DMS79 (cell line): ENCODE results near the gene SLC9B1.
"Not testable (repeated sequence)": the region's sequence is repeated elsewhere in the genome, so short reads cannot be mapped to it uniquely, and the experiment has no call there.

ENCODE experiments used
- DNase-seq: peaks from one replicate; lab custom pipeline; 2025; lab: John Stamatoyannopoulos, UW

The SLC9B1 gene

DNA sequence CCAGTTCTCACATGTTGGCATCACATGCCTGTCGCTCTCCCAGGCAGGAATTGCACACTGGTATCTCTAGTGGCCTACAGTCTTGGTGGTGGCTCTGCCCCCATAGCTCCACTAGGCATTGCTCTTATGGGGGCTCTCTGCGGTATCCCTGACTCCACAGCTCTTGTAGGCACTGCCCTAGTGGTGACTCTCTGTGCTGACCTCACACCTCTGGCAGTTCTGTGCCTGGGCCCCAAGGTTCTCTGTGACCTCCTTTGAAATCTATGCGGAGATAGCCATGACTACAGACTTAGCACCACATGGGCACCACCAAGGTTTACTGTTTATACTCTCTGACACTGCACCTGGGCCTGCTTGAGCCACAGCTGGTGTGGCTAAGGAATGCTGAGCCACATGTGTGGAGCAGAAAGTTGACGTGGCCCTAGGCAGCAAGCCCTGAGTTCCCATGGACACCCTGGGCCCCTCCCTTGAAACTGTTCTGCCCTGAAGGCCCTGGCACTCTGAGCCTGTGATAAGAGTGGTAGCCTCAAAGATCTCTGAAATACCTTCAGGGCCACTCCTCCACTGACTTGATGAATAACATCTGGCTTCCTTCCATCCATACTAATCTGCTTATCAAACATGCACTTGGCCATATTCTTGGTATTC is 8.0 kb downstream of the SLC9B1 start:
- DNase-seq: no peak

DNA sequence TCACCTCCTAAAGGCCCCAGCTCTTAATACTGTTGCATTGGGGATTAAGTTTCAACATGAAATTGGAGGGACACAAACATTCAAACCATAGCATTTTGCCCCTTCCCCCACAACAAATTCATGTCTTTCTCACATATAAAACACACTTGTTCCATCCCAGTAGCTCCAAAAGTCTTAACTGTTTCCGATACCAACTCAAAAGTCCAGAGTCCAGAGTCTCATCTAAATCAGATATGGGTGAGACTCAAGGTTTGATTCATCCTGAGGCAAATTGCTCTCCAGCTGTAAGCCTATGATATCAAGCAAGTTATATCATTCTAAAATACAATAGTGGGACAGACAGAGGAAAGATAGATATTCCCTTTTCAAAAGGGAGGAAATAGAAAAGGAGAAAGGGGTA is 8.7 kb downstream of the SLC9B1 start:
- no peak for DNase-seq

DNA sequence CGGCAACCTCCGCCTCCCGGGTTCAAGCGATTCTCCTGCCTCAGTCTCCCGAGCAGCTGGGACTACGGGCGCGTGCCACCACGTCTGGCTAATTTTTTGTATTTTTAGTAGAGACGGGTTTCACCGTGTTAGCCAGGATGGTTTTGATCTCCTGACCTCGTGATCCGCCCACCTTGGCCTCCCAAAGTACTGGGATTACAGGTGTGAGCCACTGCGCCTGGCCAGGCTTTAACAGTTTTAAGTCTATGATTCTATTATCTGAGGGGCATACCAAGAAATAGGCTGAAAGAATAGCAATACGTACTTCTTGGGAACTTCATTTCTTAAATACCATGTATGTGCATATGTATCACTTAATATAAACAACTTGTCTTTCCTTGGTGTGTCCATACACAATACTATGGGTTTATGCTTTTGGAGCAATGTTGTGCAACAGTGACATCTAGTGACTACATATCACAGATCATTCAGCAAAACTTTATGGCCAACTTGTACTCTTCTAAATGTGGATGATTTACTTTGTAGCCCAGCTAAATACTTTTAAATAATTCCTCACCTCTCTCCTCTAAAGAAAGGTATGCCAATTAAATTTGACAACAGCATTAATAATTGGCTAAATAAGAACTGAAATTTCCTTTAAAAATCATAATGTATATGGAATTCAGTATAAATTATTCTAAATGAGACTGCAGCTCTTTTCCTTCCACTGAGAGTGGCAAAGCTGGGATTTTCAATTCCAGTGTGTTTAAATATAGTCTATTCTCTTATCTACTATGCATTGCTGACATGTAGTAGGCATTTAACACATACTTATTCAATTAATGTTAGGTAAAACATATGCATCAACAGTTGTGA is 10.4 kb downstream of the SLC9B1 start:
- peak; percentile 1 for DNase-seq

DNA sequence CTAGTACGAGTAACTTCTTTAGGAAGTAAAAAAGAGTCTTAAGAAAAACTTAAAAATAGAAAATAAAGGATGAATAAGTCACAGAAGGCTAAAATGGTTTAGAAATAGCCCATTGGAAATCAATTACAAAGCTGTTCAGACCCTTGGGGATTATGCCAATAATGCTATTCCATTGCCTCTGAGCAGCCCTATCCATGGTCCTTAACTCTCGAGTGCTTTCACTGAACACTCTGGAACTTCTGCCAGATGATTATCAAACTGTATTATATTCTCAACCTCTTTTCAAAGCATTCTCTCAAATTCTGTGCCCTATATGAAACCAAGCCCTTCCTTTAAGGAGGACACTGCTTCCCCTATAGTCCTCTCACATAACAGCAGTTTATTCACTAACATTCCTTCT is 17.0 kb downstream of the SLC9B1 start:
- no peak for DNase-seq

DNA sequence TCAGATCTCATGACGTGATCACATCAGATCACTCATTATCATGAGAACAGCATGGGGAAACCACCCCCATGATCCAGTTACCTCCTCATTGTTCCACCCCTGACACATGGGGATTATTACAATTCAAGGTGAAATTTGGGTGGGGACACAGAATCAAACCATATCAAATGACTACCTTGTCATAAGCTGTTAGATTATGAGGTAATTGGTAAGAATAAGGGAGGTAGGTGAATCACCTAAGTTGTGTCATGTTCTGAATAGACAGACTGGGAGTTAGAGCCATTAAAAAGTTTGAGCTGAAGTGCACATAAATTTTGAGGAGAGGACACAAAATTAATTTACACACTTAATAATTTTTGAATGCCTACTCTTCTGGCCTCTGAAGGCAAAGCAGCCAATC is 24.7 kb downstream of the SLC9B1 start:
- no peak for DNase-seq

DNA sequence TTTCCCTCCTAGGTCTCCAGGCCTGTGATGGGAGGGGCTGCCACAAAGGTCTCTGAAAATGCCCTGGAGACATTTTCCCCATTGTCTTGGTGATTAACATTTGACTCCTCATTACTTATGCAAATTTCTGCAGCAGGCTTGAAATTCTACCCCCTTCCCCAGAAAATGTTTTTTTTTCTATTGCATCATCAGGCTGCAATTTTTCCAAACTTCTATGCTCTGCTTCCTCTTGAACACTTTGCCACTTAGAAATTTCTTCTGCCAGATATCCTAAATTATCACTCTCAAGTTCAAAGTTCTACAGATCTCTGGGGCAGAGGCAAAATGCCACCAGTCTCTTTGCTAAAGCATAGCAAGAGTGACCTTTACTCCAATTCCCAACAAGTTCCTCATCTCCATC is 25.5 kb downstream of the SLC9B1 start:
- DNase-seq: not testable (repeated sequence)

DNA sequence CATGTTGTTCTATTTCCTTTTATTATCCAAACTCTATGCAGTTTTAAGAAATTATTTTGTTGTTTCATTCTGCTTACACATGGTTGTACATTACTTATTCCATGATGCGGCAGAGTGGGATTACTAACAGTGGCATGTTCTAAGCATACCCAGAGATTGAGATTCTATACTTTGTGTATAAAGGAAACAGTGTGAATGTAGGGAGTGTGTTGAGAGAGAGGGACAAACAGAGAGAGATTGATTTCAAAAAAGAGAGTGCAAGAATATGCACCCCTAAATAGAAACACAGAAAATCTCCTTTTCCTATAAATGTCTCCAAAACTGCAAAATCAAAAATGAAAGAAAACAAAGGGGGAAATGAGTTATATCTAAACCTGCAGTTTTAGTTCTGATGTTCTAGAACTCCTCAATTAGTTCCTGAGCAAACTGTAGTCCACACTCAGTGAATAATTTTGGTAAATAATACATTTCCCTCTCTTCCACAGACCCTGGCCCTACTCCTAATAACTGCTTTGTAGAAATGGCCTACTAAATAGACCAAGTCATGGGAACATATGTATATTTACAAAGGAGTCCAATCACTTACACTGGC is 31.0 kb downstream of the SLC9B1 start:
- no peak for DNase-seq

DNA sequence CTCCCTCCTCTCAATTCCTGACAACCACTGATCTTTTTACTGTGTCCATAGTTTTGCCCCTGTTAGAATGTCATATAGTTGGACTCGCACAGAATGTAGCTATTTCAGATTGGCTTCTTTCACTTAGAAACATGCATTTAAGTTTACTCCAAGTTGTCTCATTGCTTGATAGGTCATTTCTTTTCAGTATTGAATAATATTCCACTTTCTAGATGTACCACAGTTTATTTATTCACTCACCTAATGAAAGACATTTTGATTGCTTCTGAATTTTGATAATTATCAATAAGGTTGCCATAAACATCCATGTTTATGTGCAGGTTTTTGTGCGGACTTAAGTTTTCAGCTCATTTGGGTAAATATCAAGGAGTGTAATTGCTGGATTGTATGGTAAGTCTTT is 38.5 kb downstream of the SLC9B1 start:
- DNase-seq: no peak

DNA sequence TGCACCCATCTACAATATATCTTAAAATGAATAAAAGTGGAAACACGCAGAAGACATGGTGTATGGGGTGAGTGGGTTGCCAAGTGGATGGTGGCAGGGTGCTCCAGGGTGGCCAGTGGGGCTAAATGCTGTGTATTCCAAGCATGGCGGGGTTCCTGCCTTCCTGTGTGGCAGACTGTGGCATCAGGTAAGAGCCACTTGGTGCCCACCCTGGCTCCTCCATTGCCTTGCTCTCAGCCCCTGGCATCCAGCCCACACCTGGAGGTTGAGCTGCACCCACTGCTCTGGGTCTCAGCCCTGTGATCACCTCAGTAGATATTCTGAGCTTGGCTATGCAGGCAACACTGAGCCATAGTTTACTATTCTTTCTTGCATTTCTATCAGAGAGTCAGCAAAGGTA is 57.7 kb downstream of the SLC9B1 start:
- DNase-seq: not testable (repeated sequence)

DNA sequence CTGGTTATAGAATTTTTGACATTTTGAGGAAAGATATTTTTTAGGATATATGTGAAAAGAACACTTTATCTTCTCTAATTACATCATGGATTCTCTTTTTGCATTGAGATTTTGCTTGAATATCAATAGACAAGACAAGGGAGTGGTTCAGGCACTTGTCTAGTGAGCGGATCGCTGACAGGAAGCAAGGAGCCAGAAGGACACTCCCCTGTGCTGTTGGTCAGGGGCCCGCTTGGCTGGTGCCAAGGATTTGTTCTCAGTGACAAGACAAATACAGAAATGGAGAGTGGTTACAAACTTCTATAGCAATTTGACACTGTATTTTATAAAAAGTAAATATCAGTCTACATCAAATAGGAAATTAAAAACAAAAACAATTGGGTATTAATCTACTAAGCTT is 60.0 kb downstream of the SLC9B1 start:
- DNase-seq: no peak

DNA sequence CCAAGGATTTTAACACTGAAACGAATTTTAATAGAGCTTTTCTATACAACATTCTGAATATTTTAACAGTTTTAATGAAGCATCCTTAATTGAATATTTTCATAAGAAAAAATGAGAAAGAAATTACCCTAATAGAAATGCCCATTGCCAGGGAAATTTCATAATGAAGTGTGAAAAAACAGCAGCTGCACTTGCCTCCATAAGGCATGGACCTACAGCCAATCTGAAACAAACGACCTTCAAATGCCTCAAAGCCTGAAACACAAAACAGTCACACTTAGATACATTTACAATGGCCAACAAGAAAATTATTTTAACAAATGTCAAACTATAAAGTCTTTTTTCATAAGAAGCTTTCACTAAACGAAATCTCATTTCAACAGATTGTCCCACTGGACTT is 74.4 kb downstream of the SLC9B1 start:
- DNase-seq: no peak

DNA sequence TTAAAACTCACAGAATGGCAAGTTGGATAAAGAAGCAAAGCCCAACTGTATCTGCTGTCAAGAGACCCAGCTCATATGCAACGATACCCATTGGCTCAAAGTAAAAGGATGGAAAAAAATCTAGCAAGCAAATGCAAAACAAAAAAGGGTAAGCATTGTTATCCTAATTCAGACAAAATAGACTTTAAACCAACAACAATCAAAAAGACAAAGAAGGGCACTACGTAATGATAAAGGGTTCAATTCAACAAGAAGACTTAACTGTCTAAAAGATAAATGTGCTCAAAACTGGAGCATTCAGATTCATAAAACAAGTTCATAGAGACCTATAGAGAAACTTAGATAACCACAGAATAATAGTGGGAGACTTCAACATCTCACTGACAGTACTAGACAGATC is 81.4 kb downstream of the SLC9B1 start:
- DNase-seq: not testable (repeated sequence)

DNA sequence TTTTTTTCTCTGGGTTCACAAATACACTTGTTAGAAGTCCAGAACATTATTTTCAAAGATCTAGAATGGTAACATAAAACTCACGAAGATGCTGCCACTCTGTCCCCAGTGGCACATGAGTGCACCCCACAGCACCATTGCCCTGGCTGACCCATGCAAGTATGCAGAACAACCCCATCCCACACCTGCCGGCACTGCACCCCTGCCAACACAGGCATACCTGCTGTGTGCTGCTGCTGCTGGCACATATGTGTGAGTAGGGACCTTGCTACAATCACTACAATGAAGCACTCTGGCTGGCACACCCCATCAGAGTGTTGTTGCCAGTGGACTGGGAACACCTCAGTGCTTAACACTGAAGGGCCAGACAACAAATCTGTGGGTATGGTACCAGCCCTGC is 83.8 kb downstream of the SLC9B1 start:
- no peak for DNase-seq

DNA sequence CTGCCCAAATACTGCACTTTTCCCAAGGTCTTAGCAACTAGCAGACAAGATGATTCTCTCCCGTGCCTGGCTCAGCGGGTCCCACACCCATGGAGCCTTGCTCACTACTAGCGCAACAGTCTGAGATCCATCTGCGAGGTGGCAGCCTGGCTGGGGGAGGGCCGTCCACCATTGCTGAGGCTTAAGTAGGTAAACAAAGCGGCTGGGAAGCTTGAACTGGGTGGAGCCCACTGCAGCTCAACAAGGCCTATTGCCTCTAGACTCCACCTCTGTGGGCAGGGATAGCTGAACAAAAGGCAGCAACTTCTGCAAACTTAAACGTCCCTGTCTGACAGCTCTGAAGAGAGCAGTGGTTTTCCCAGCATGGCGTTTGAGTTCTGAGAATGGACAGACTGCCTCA is 99.8 kb downstream of the SLC9B1 start:
- DNase-seq: not testable (repeated sequence)

DNA sequence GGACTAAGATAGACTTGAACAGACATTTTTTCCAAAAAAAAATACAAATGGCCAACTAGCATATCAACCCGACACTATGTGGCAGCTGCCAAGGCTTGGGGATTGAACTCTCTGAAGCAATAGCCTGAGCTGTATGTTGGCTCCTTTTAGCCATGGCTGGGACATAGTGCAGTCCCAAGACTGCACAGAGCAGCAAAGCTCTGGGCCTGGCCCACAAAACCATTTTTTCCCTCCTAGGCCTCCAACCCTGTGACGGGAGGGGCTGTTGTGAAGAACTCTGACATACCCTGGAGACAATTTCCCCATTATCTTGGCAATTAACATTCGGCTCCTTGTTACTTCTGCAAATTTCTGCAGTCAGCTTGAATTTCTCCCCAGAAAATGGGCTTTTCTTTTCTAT is 100.6 kb downstream of the SLC9B1 start:
- DNase-seq: no peak

DNA sequence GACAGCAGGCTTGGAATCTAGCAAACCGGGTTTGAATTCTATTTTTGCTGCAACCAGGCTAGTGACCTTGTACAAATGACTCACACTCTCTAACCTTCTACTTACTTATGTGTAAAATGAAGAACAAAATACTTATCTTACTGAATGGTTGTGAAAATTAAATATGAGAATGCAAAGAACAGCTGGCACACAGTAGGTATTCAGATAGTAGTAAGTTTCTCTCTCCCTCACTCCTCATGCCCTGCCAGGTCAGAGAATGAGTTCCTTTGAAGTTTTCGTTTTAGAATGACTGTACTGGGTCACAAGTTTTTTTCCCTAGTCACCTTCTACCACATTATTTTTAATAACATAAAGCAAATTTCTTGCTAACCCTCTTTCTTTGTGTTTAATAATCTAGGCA is 117.7 kb downstream of the SLC9B1 start:
- no peak for DNase-seq

DNA sequence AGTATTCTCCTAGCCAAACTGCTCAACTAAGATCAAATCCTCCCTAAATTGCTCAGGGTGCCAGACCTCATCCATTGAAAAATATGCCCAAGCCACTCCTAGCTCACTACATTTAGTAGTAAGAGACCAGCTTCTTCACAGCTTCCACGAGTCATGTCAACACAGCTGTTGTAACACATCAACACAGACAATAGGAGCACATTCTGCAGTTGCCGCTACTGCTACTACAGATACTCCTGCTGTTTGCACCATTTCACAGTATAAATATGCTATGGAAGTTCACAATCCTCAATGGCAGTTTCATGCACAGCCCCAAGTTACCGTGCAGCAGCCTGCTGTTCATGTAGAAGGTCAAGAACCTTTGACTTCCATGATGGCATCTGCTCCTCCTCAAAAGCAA is 121.9 kb downstream of the SLC9B1 start:
- DNase-seq: not testable (repeated sequence)

DNA sequence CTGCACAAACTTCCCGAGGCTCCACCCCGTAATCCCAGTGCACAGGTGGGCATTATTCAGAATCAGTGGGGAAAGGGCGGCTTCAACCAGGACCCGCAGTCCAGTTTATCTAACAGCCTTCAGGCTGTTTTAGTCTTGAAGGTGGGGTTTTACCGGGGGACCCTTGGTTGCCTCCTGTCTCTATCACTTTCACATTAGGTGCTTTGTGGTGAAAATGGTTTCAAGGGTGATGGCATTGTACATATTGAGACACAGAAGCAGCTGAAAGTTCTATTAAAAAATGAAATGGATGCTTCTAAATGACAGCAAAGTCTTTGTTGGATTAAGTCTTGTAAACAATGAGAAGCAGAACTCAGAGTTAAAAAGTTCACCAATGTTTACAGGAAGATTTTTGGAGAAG is 123.0 kb downstream of the SLC9B1 start:
- not testable (repeated sequence) for DNase-seq

DNA sequence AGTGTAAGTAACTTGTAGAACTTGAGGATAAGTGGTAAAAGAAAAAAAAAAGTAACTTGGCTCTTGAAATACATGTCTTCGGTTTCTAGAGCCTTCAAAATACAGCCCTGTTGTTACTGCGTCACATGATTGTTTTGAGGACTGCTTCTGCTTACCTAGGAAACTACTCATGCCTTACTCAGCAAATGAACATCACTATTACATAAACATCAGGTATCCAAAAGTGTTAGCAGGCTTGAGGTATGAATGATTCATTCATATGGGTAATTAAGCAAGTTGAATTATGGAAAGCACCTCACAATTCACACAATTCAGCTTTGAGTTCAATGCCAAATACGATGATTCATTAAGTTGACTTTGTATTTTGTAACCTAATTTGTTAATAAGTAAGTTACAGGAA is 129.6 kb downstream of the SLC9B1 start:
- DNase-seq: not testable (repeated sequence)

DNA sequence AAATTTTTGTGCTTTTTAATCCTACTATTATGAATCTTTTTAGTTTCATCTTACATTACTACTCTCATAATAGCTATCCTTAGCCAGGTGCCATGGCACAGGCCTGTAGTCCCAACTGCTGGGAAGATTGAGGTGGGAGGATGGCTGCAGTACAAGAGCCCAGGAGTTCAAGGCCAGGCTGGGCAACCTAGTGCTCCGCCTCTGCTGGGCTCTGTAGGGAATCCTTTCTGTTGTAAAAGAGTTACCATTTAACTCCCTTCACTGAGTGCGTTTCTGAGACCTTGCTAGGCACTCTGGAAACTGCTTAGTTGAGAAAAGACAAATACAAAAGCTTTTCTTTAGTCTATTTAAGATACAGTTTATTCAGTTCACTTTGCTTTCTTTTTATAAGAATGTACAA is 130.9 kb downstream of the SLC9B1 start:
- not testable (repeated sequence) for DNase-seq

DNA sequence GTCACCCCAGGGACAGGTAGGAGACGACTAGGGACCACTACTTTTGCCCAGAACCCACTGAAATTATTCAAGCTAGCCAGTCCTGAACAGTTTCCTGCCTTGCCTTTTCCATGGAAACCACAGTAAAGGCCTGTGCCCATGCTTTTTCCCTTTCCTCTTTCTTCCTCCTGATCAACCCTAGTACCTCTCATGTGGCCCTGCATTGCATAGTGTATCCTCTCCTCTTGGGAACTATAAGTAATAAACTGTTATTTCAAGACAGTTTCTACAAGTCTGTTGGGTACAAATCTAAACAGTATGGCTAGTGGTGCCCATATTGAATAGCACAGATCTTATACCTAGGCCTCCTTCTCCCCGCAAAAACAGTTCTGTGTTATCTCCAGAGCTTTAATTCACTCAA is 136.2 kb downstream of the SLC9B1 start:
- DNase-seq: no peak

DNA sequence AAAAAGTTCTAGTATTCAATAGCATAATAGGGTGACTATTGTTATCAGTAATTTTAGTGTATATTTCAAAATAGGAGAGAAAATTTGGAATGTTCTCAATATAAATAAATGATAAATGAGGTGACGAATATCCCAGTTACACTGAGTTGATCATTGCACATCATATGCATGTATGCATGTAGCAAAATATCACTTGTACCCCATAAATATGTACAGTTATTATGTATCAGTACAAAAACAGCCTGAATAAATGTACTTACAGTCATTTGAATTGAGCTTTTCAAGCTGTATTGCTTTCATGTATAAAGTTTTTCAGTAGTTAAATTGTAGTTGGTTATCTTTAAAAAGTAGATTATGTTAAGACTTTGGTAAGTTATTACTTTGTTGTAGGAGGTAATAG is 138.2 kb downstream of the SLC9B1 start:
- no peak for DNase-seq

DNA sequence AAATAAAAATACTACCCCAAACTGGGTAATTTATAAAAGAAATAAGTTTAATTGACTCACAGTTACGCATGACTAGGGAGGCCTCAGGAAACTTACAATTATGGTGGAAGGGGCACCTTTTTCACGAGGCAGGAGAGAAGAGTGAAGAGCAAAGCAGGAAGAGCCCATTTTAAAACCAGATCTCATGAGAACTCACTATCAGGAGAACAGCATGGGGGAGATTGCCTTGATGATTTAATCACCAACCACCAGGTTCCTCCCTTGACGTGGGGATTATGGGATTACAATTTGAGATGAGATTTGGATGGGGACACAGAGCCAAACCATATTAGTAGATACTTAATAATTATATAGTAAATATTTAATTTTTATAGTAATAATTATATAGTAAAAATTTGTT is 140.6 kb downstream of the SLC9B1 start:
- DNase-seq: no peak
